Loucy (cell line): ENCODE results near the gene ZNF516.

Source experiments
- EZH2phosphoT487 ChIP-seq: fragments of 200-600 bp; IDR thresholded peaks from 2 replicates; pipeline ENCODE4 v1.6.1; 2018; ENCODE audit warnings: antibody characterized with exemption, mild to moderate bottlenecking, moderate library complexity, borderline replicate concordance
- TF ChIP-seq, protein P1 (sequence below): fragments of 200-600 bp; sonication (generic); conservative IDR thresholded peaks from 2 replicates; pipeline ENCODE4 v1.5.1; 2014; ENCODE audit warnings: mild to moderate bottlenecking, antibody characterized with exemption, low read length

- no peak for TF ChIP-seq EZH2phosphoT487
- TF ChIP-seq, protein P1, sequence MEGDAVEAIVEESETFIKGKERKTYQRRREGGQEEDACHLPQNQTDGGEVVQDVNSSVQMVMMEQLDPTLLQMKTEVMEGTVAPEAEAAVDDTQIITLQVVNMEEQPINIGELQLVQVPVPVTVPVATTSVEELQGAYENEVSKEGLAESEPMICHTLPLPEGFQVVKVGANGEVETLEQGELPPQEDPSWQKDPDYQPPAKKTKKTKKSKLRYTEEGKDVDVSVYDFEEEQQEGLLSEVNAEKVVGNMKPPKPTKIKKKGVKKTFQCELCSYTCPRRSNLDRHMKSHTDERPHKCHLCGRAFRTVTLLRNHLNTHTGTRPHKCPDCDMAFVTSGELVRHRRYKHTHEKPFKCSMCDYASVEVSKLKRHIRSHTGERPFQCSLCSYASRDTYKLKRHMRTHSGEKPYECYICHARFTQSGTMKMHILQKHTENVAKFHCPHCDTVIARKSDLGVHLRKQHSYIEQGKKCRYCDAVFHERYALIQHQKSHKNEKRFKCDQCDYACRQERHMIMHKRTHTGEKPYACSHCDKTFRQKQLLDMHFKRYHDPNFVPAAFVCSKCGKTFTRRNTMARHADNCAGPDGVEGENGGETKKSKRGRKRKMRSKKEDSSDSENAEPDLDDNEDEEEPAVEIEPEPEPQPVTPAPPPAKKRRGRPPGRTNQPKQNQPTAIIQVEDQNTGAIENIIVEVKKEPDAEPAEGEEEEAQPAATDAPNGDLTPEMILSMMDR: no peak
These were observed 42.6 kb upstream of the ZNF516 start for GRCh38 chr18:76537621-76538020.
